Measurements from ENCODE around the gene AARS2.

The AARS2 gene

DNA sequence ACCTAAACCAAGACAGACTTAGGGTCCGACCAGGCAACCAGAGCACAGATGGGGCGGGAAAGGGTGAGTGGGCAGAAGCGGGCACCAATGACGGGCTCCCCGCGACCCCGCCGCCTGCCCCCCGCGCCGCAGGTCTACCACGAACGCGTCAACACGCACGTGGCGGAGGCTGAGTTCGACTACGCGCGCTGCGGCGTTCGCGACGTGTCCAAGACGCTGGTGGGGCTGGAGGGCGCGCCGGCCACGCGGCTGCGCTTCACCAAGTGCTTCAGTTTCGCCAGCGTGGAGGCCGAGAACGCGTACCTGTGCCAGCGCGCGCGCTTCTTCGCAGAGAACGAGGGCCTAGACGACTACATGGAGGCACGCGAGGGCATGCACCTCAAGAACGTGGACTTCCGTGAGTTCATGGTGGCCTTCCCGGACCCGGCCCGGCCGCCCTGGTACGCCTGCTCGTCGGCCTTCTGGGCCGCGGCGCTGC is 37.8 kb downstream of the AARS2 start:
- TF ChIP-seq, protein P1, sequence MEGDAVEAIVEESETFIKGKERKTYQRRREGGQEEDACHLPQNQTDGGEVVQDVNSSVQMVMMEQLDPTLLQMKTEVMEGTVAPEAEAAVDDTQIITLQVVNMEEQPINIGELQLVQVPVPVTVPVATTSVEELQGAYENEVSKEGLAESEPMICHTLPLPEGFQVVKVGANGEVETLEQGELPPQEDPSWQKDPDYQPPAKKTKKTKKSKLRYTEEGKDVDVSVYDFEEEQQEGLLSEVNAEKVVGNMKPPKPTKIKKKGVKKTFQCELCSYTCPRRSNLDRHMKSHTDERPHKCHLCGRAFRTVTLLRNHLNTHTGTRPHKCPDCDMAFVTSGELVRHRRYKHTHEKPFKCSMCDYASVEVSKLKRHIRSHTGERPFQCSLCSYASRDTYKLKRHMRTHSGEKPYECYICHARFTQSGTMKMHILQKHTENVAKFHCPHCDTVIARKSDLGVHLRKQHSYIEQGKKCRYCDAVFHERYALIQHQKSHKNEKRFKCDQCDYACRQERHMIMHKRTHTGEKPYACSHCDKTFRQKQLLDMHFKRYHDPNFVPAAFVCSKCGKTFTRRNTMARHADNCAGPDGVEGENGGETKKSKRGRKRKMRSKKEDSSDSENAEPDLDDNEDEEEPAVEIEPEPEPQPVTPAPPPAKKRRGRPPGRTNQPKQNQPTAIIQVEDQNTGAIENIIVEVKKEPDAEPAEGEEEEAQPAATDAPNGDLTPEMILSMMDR (IDR thresholded peaks at IDR 0.05; ENCODE audit: unreplicated experiment in 3 of 3), result no peak
- Mint-ChIP-seq H3K4me1 (no peaks in the 10 kb centered on the region), H3K4me3 (no peak overlapping the region), H3K27me3 (ENCODE audit: low read depth) (peaks cover 55% of the 10 kb centered on the region), H3K9me3 (no peaks in the 10 kb centered on the region), H3K36me3 (ENCODE audit: low read depth) (no peaks in the 10 kb centered on the region), H3K27ac (no peak overlapping the region)

DNA sequence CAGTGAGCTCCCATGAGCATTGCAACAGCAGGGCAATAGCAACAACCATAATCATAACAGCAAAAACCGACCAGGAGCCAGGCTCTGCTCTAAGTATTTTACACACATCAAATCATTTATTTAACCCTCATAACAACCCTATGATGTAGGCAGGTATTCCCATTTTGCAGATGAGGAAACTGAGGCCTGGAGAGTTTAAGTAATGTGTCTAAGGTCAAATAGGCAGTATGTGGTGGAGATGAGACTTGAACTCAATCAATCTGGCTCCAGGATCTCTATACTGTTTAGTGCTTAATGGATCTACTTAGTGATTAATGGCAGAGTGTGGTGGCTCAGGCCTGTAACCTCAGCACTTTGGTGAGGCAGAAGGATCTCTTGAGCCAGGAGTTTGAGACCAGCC is 39.5 kb downstream of the AARS2 start:
- H3K36me3 Mint-ChIP-seq (ENCODE audit: low read depth), result no peaks in the 10 kb centered on the region
- no peak overlapping the region for H3K27ac Mint-ChIP-seq
- H3K4me1 Mint-ChIP-seq, result no peaks in the 10 kb centered on the region
- H3K27me3 Mint-ChIP-seq (ENCODE audit: low read depth), result peaks cover 54% of the 10 kb centered on the region
- TF ChIP-seq, protein P1 (IDR thresholded peaks at IDR 0.05; ENCODE audit: unreplicated experiment in 3 of 3), result no peak
- no peaks in the 10 kb centered on the region for H3K9me3 Mint-ChIP-seq
- H3K4me3 Mint-ChIP-seq, result no peak overlapping the region

DNA sequence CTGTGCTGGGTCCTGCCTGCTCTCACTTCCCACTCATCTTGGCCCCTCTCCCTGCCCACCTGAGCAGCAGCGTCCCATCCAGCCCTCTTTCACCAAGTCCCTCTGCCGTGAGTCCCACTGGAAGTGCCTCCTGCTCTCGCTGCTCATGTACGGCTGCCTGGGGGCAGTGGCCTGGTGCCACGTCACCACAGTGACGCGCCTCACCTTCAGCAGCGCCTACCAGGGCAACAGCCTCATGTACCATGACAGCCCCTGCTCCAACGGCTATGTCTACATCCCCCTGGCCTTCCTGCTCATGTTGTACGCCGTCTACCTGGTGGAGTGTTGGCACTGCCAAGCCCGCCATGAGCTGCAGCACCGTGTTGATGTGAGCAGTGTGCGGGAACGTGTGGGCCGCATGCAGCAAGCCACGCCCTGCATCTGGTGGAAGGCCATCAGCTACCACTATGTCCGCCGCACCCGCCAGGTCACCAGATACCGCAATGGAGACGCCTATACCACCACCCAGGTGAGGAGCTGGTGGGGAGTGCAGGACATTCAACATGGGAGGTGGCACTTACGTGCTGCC is 40.1 kb downstream of the AARS2 start:
- Mint-ChIP-seq H3K27me3 (ENCODE audit: low read depth) (peaks cover 56% of the 10 kb centered on the region), H3K4me1 (no peaks in the 10 kb centered on the region), H3K36me3 (ENCODE audit: low read depth) (no peaks in the 10 kb centered on the region), H3K9me3 (no peaks in the 10 kb centered on the region), H3K4me3 (peak overlapping the region; percentile 60 to 74 (median 66)), H3K27ac (no peak overlapping the region)
- TF ChIP-seq, protein P1 (IDR thresholded peaks at IDR 0.05; ENCODE audit: unreplicated experiment in 3 of 3), result no peak

DNA sequence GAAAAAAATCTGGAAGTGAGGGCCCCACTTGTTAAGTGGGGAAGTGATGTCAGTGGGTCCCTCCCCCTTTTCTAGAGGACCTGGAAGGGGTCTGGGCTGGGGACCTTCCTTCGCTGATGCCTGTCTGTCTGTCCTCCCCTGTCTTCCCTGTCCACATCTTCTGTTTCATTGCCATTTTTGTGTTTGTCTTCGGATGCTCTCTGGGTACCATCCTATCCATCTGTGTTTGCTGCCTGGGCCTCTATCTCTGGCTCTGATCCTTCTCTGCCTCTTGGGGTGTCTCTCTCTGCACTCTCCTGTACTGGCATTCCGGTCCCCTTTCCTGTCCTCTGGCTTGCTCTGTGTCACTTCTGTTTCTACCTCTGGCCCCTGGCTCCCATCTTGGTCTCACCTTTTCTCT is 40.6 kb downstream of the AARS2 start:
- H3K27me3 Mint-ChIP-seq (ENCODE audit: low read depth), result peaks cover 57% of the 10 kb centered on the region
- H3K4me3 Mint-ChIP-seq, result peak overlapping the region; percentile 60 to 74 (median 66)
- no peaks in the 10 kb centered on the region for H3K36me3 Mint-ChIP-seq (ENCODE audit: low read depth)
- H3K9me3 Mint-ChIP-seq, result no peaks in the 10 kb centered on the region
- TF ChIP-seq, protein P1 (IDR thresholded peaks at IDR 0.05; ENCODE audit: unreplicated experiment in 3 of 3), result no peak
- no peak overlapping the region for H3K27ac Mint-ChIP-seq
- H3K4me1 Mint-ChIP-seq, result peaks cover 4% of the 10 kb centered on the region

DNA sequence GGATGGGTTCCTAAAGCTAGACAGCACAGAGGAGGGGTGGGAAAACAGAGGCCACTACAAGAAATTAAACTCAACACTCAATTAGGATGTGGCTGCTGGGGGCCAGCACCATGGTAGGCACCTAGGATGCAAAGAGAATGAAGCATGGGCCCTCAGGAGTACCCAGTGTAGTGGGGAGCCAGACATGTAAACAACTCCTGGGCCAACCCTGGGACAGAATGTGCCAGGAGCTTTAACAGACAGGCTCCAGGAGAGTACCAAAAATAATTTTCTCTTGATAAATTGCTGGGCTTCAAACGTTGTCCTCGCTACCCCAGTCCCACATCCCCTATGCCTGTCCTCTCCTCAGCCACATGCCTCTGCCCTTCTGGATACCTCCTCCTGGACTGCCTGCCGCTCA is 41.2 kb downstream of the AARS2 start:
- Mint-ChIP-seq H3K4me1 (peaks cover 4% of the 10 kb centered on the region), H3K27ac (no peak overlapping the region), H3K36me3 (ENCODE audit: low read depth) (no peaks in the 10 kb centered on the region), H3K9me3 (no peaks in the 10 kb centered on the region), H3K4me3 (peak overlapping the region; percentile 81 to 82 (median 82)), H3K27me3 (ENCODE audit: low read depth) (peaks cover 57% of the 10 kb centered on the region)
- TF ChIP-seq, protein P1 (IDR thresholded peaks at IDR 0.05; ENCODE audit: unreplicated experiment in 3 of 3), result no peak

DNA sequence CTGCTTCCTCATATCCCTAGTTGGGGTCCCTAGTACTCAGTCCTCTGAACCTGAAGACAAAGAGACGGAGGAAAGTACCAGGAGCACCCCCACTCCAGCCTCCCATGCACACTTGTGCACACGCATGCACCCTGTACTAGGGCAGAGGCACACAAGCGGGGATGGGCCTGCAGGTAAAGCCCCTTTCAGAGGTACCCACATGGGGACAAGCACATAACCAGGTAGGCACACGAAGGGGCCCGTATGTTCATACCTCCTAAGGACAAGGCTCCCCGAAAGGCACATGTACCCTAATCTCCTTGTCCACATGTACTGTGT is 41.8 kb downstream of the AARS2 start:
- H3K27me3 Mint-ChIP-seq (ENCODE audit: low read depth), result peaks cover 57% of the 10 kb centered on the region

More for the DNA sequence above, 41.8 kb downstream of the AARS2 start:
- TF ChIP-seq, protein P1 (IDR thresholded peaks at IDR 0.05; ENCODE audit: unreplicated experiment in 3 of 3), result no peak
- Mint-ChIP-seq H3K4me1 (peaks cover 4% of the 10 kb centered on the region), H3K9me3 (no peaks in the 10 kb centered on the region), H3K4me3 (peak overlapping the region; percentile 81 to 82 (median 82)), H3K27ac (no peak overlapping the region), H3K36me3 (ENCODE audit: low read depth) (no peaks in the 10 kb centered on the region)
